AG09319 (cell line): Measurements from ENCODE around the gene DYNLT1.
"Not testable (repeated sequence)": the region's sequence is repeated elsewhere in the genome, so short reads cannot be mapped to it uniquely, and the experiment has no call there.

ENCODE experiments used
- DNase-seq: peaks from one replicate; pipeline ENCODE4 v3.0.0-alpha.2; 2010; ENCODE audit warnings: low read depth; ENCODE audit errors: extremely low read depth
- TF ChIP-seq, protein P1 (sequence below): IDR thresholded peaks from 2 replicates; pipeline ENCODE4 v1.5.1; 2011; ENCODE audit warnings: low read depth, mild to moderate bottlenecking, inconsistent platforms, low read length, moderate library complexity

Gene DYNLT1

GRCh38 chr6:158620963-158621693 lies 23.4 kb downstream of the DYNLT1 start:
- DNase-seq = no peak
- TF ChIP-seq, protein P1, sequence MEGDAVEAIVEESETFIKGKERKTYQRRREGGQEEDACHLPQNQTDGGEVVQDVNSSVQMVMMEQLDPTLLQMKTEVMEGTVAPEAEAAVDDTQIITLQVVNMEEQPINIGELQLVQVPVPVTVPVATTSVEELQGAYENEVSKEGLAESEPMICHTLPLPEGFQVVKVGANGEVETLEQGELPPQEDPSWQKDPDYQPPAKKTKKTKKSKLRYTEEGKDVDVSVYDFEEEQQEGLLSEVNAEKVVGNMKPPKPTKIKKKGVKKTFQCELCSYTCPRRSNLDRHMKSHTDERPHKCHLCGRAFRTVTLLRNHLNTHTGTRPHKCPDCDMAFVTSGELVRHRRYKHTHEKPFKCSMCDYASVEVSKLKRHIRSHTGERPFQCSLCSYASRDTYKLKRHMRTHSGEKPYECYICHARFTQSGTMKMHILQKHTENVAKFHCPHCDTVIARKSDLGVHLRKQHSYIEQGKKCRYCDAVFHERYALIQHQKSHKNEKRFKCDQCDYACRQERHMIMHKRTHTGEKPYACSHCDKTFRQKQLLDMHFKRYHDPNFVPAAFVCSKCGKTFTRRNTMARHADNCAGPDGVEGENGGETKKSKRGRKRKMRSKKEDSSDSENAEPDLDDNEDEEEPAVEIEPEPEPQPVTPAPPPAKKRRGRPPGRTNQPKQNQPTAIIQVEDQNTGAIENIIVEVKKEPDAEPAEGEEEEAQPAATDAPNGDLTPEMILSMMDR = no peak

- TF ChIP-seq, protein P1 = no peak
- no peak for DNase-seq
These were observed 24.4 kb downstream of the DYNLT1 start for GRCh38 chr6:158619922-158620801.

DNA sequence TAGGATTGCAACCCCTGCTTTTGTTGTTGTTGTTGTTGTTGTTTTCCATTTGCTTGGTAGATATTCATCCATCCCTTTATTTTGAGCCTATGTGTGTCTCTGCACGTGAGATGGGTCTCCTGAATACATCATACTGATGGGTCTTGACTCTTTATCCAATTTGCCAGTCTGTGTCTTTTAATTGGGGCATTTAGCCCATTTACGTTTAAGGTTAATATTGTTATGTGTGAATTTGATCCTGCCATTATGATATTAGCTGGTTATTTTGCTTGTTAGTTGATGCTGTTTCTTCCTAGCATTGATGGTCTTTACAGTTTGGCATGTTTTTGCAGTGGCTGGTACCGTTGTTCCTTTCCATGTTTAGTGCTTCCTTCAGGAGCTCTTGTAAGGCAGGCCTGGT lies 26.3 kb downstream of the DYNLT1 start:
- not testable (repeated sequence) for DNase-seq

GRCh38 chr6:158614606-158615005 lies 29.9 kb downstream of the DYNLT1 start:
- not testable (repeated sequence) for DNase-seq

GRCh38 chr6:158611541-158612370 lies 32.8 kb downstream of the DYNLT1 start:
- TF ChIP-seq, protein P1 = no peak
- DNase-seq = no peak

- no peak for DNase-seq
- TF ChIP-seq, protein P1 = no peak
These were observed 33.5 kb downstream of the DYNLT1 start for GRCh38 chr6:158611039-158611438.

DNA sequence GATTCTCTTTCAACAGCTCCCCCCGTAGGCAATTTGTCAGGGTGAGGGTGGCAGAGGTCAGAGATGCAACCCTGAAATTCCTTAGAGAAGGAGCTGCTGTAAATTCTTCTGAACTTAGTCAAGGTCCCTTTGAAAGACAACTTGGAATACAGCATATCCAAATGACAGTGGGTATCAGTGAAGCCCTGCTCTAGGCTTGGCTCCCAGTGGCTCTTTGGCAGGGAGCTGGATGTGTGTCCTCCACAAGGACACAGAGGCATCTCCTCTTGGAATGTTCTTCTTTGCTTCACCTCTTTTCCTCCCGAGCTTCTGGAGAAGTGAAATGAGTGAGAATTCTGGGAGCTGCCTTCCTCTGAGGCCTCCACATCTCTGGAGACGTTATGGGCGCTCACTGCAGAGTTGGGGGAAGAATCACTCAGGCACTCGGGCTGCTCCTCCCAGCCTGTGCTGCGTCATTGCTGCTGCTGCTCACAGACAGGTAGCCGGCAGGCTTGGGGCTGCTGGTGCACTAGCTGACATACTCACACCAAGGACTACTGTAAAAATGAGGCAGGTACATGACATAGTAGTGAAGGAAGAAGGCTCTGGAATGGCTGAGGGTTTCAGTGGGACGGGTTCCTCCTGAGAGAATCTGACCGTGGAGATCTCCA lies 34.1 kb downstream of the DYNLT1 start:
- no peak for DNase-seq
- TF ChIP-seq, protein P1 = no peak
